Spinal cord (tissue), 10 donors: ENCODE data around the gene KRTAP22-2. TPM values are rescaled to one million over a fixed set of nuclear protein-coding genes. Genes with fewer than 3 reads are reported as not detected.

Experiments
- DNase-seq, 6 donors: peaks; one replicate each; pipeline versions ENCODE4 v3.0.0 to v3.0.0-alpha.2; 2013 to 2015; ENCODE audit warnings: low spot score in 6 of 6, low read depth in 4 of 6
- H3K27ac ChIP-seq: one replicate; pipeline ENCODE4 v1.5.1; 2013; ENCODE audit warnings: low read depth, low read length, control low read depth
- H3K27me3 ChIP-seq: one replicate; pipeline ENCODE4 v1.6.1; 2013; ENCODE audit warnings: low read length; ENCODE audit not compliant: control insufficient read depth, insufficient read depth
- H3K36me3 ChIP-seq: one replicate; pipeline ENCODE4 v1.6.1; 2013; ENCODE audit warnings: low read length; ENCODE audit not compliant: control insufficient read depth, insufficient read depth
- H3K4me1 ChIP-seq: one replicate; pipeline ENCODE4 v1.6.1; 2013; ENCODE audit warnings: low read length; ENCODE audit not compliant: control insufficient read depth, insufficient read depth
- H3K4me3 ChIP-seq: one replicate; pipeline ENCODE4 v1.5.1; 2013; ENCODE audit warnings: low read depth, low read length, control low read depth
- H3K9me3 ChIP-seq: one replicate; pipeline ENCODE4 v1.6.1; 2013; ENCODE audit warnings: low read length; ENCODE audit not compliant: control insufficient read depth, insufficient read depth
- WGBS: methylation state at CpG from one replicate; pipeline ENCODE4 v1.1.5; 2013; ENCODE audit warnings: missing lambda C conversion rate; ENCODE audit not compliant: insufficient coverage; 5-methylcytosine and 5-hydroxymethylcytosine counted together
- polyA plus RNA-seq, 2 donors: library from polyadenylated mRNA; unstranded; fragments of 120-200 nt; gene quantifications; one replicate each; pipeline ENCODE4 v1.2.1, GENCODE V29; 2013; ENCODE audit not compliant: insufficient read length in 2 of 2
- total RNA-seq, 2 donors: library from RNA; depleted of rRNA in 1 of 2; stranded (reverse); fragments of 120-200 nt in 1 of 2; fragments of >200 nt in 1 of 2; gene quantifications; one replicate each; pipeline versions ENCODE4 v1.2.3 to v1.2.4, GENCODE V29; 2013 to 2014
- donor health status: healthy.

KRTAP22-2 gene
- total and polyA plus RNA-seq, 4 donors = not detected

- H3K4me3 ChIP-seq = no peak overlapping the region
- H3K36me3 ChIP-seq = no peaks in the 10 kb centered on the region
- H3K9me3 ChIP-seq = no peaks in the 10 kb centered on the region
- H3K27ac ChIP-seq = no peak overlapping the region
- H3K27me3 ChIP-seq = no peaks in the 10 kb centered on the region
- DNase-seq = no peak
- H3K4me1 ChIP-seq = no peaks in the 10 kb centered on the region
Measured at GRCh38 chr21:30615199-30615598, 25.0 kb upstream of the KRTAP22-2 start.

DNA sequence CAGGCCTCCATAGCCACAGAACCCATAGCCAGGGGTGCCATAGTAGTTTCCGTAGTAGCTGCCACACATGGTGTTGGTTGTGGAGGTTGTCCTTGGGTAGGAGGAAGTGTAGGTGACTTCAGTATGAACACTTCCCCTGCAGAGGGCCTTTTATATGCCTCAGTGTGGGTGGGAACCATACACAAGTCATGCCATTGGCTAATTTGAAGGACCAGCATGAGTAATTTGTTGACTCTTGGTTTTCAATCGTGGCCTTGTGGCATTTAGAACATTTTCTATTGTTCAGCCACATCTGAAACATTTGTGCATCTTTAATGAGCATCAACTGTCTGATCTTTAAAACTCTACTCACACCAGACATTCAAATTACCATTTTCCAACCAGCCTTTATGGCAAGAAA, 23.6 kb upstream of the KRTAP22-2 start, which contains the start of gene KRTAP6-1:
TSS of gene KRTAP6-1 (minus strand) at position 95 of the 400 bp plus-strand sequence. CDS start at position 69, 26 bp downstream.
- Histone ChIP-seq H3K9me3 (no peaks in the 10 kb centered on the region), H3K4me1 (no peaks in the 10 kb centered on the region), H3K27me3 (no peaks in the 10 kb centered on the region), H3K27ac (no peak within 1 kb of the TSS), H3K36me3 (no peaks in the 10 kb centered on the region), H3K4me3 (no peak within 1 kb of the TSS)
- WGBS = 90% methylated on average over 2 of the region's 2 CpGs
- no peak for DNase-seq

- H3K4me1 ChIP-seq = no peaks in the 10 kb centered on the region
- H3K27me3 ChIP-seq = no peaks in the 10 kb centered on the region
- WGBS = 71% methylated on average over 1 of the region's 2 CpGs
- no peak overlapping the region for H3K4me3 ChIP-seq
- no peaks in the 10 kb centered on the region for H3K9me3 ChIP-seq
- no peak for DNase-seq
- H3K36me3 ChIP-seq = no peaks in the 10 kb centered on the region
- no peak overlapping the region for H3K27ac ChIP-seq
Measured at GRCh38 chr21:30612132-30612531, 21.9 kb upstream of the KRTAP22-2 start.

GRCh38 chr21:30605968-30606367, 15.8 kb upstream of the KRTAP22-2 start:
- 100% methylated on average over 2 of the region's 2 CpGs for WGBS

GRCh38 chr21:30600787-30601186, 10.6 kb upstream of the KRTAP22-2 start, which contains the start of gene KRTAP22-1:
Gene KRTAP22-1 (plus strand): TSS chr21:30601087.
- WGBS = no CpG with 5 or more reads among the region's 1 CpG
- H3K4me1 ChIP-seq = no peaks in the 10 kb centered on the region
- H3K9me3 ChIP-seq = no peaks in the 10 kb centered on the region
- H3K4me3 ChIP-seq = no peak within 1 kb of the TSS
- H3K27ac ChIP-seq = no peak within 1 kb of the TSS
- no peaks in the 10 kb centered on the region for H3K27me3 ChIP-seq
- no peak for DNase-seq
- H3K36me3 ChIP-seq = no peaks in the 10 kb centered on the region

More at GRCh38 chr21:30605968-30606367, 15.8 kb upstream of the KRTAP22-2 start:
- H3K4me3 ChIP-seq = no peak overlapping the region
- H3K27ac ChIP-seq = no peak overlapping the region
- H3K36me3 ChIP-seq = no peaks in the 10 kb centered on the region
- no peaks in the 10 kb centered on the region for H3K27me3 ChIP-seq
- H3K9me3 ChIP-seq = no peaks in the 10 kb centered on the region
- no peak for DNase-seq
- no peaks in the 10 kb centered on the region for H3K4me1 ChIP-seq

DNA sequence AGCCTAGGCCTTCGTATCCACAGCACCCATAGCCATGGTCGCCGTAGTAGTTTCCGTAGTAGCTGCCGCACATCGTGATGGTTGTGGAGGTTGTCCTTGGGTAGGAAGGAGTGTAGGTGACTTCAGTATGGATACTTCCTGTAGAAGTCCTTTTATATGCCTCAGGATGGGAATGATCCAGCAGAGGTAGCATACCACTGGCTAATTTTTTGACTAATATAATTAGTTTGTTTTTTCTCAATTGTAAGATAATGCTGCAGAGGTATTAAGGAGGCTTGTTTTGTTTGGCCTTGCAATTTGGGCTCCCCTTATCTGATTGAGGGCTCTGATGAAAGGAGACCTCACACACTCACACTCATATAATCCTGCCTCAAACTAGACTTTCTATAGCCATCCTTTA, 8.6 kb upstream of the KRTAP22-2 start, which contains the start of gene KRTAP6-2:
TSS of gene KRTAP6-2 (minus strand) at position 101 of the 400 bp plus-strand sequence. CDS start at position 73, 28 bp downstream.
- H3K4me1 ChIP-seq = no peaks in the 10 kb centered on the region
- H3K36me3 ChIP-seq = no peaks in the 10 kb centered on the region
- H3K9me3 ChIP-seq = no peaks in the 10 kb centered on the region
- no peak for DNase-seq
- no peaks in the 10 kb centered on the region for H3K27me3 ChIP-seq
- no peak within 1 kb of the TSS for H3K4me3 ChIP-seq
- no peak within 1 kb of the TSS for H3K27ac ChIP-seq
- WGBS = 100% methylated on average over 6 of the region's 6 CpGs

GRCh38 chr21:30592140-30592539, 1.9 kb upstream of the KRTAP22-2 start, which contains the start of gene KRTAP6-3:
Gene KRTAP6-3 (plus strand): TSS chr21:30592440. CDS start chr21:30592446, 6 bp downstream.
- Histone ChIP-seq H3K4me3 (no peak within 1 kb of the TSS), H3K36me3 (no peaks in the 10 kb centered on the region), H3K9me3 (no peaks in the 10 kb centered on the region), H3K4me1 (no peaks in the 10 kb centered on the region), H3K27me3 (no peaks in the 10 kb centered on the region), H3K27ac (no peak within 1 kb of the TSS)
- 94% methylated on average over 4 of the region's 4 CpGs for WGBS
- DNase-seq = no peak

DNA sequence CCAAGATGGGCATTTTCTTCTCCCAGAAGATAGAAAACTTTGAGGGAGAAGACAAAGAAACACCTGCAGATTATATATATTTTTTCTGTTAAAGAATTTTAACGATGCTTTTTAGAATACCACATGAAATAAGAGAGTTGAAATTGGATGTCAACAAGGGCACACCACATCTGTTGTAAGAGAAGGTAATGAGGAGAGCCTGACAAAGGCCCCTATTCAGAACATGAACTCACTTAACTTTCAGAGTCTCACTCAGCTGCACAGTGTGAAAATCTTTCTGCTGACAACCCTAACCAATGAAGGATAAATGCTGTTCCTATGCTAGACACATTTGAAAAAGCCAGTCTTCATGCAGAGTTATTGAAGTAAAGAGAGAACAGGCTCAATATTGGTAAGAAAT, 7.3 kb downstream of the KRTAP22-2 start:
- Histone ChIP-seq H3K36me3 (no peaks in the 10 kb centered on the region), H3K4me3 (no peak overlapping the region), H3K4me1 (no peaks in the 10 kb centered on the region), H3K27me3 (no peaks in the 10 kb centered on the region), H3K9me3 (no peaks in the 10 kb centered on the region), H3K27ac (no peak overlapping the region)
- no CpG with 5 or more reads among the region's 1 CpG for whole genome bisulfite sequencing
- peak in 2 of 6 donors; percentile 23 to 27 for DNase-seq

DNA sequence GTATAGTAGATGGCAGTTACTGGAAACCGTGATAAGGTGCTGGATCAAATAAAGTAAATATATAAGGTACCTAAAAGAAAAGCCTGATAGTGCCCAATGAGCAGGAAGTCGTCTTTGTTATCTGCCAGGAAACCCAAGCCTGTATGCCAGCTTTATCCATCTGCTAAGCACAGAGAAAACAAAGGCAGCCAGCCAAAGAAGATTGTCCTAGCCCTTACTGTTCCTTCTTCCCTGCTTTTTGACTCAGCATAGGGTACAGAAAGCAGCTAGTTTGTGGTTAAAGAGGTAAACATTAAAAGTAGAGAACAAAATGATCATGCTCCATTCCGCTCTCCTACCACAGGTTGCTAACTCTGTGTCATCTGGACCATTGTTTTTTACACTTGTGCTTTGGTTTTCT, 10.1 kb downstream of the KRTAP22-2 start:
- DNase-seq = peak in 1 of 6 donors; percentile 73
- Histone ChIP-seq H3K36me3 (no peaks in the 10 kb centered on the region), H3K4me3 (no peak overlapping the region), H3K9me3 (no peaks in the 10 kb centered on the region), H3K27ac (no peak overlapping the region), H3K27me3 (no peaks in the 10 kb centered on the region), H3K4me1 (no peaks in the 10 kb centered on the region)
- 25% methylated on average over 1 of the region's 3 CpGs for WGBS

GRCh38 chr21:30579346-30579745, 10.9 kb downstream of the KRTAP22-2 start:
- Histone ChIP-seq H3K36me3 (no peaks in the 10 kb centered on the region), H3K4me1 (no peaks in the 10 kb centered on the region), H3K9me3 (no peaks in the 10 kb centered on the region), H3K27ac (no peak overlapping the region), H3K27me3 (no peaks in the 10 kb centered on the region), H3K4me3 (no peak overlapping the region)
- DNase-seq = peak in 4 of 6 donors; percentile 5 to 89 (median 11)
- WGBS = 25% methylated on average over 1 of the region's 1 CpG
